SU-DHL-6 (cell line): ENCODE results near the gene EXOC2.

Source experiments
- H2AFZ ChIP-seq: fragments of 200-600 bp; sonication (generic); 2 replicates; pipeline ENCODE4 v1.6.1; 2014; ENCODE audit warnings: low read depth, mild to moderate bottlenecking, moderate library complexity, mixed read lengths, antibody characterized with exemption, low read length; ENCODE audit not compliant: severe bottlenecking
- H3F3A ChIP-seq: fragments of 200-600 bp; shearing (Covaris generic); 2 replicates; pipeline ENCODE4 v1.6.0; 2016; ENCODE audit warnings: antibody characterized with exemption, mild to moderate bottlenecking; ENCODE audit not compliant: insufficient read depth
- H3K27ac ChIP-seq: fragments of 200-600 bp; sonication (generic); 2 replicates; pipeline ENCODE4 v1.5.1; 2016; ENCODE audit warnings: low read depth, mild to moderate bottlenecking, low read length, moderate library complexity, mixed read lengths
- H3K27me3 ChIP-seq: fragments of 200-600 bp; sonication (generic), shearing (Covaris generic); 2 replicates; pipeline ENCODE4 v1.6.0; 2014; ENCODE audit warnings: mild to moderate bottlenecking, low read length
- H3K36me3 ChIP-seq: fragments of 200-600 bp; sonication (generic); 2 replicates; pipeline ENCODE4 v1.6.1; 2014; ENCODE audit warnings: mild to moderate bottlenecking, low read length, mixed read lengths
- H3K4me2 ChIP-seq: fragments of 300-600, 200-600 bp; shearing (Covaris generic), sonication (generic); 2 replicates; pipeline ENCODE4 v1.6.0; 2014; ENCODE audit warnings: low read length, low read depth, mild to moderate bottlenecking; ENCODE audit not compliant: poor library complexity, severe bottlenecking
- H3K4me3 ChIP-seq: fragments of 200-600 bp; sonication (generic); 2 replicates; pipeline ENCODE4 v1.5.1; 2014; ENCODE audit warnings: antibody characterized with exemption, low read length, mild to moderate bottlenecking, mixed read lengths; ENCODE audit not compliant: insufficient read depth, poor library complexity, severe bottlenecking
- H3K79me2 ChIP-seq: fragments of 200-600 bp; sonication (generic); 2 replicates; pipeline ENCODE4 v1.6.1; 2014; ENCODE audit warnings: mild to moderate bottlenecking, low read length, moderate library complexity; ENCODE audit not compliant: insufficient read depth
- H3K9ac ChIP-seq: fragments of 200-600 bp; sonication (generic); 2 replicates; pipeline ENCODE4 v1.7.0; 2014; ENCODE audit warnings: mild to moderate bottlenecking, low read length
- H3K9me2 ChIP-seq: fragments of 200-600 bp; sonication (generic); replicated peaks from 2 replicates; pipeline ENCODE4 v1.6.1; 2014; ENCODE audit warnings: low read length; ENCODE audit not compliant: insufficient read depth
- H3K9me3 ChIP-seq: fragments of 200-600 bp; sonication (generic); 2 replicates; pipeline ENCODE4 v1.6.1; 2014; ENCODE audit warnings: low read length, mixed read lengths; ENCODE audit not compliant: insufficient read depth
- H4K20me1 ChIP-seq: fragments of 200-600 bp; sonication (generic); 2 replicates; pipeline ENCODE4 v1.6.1; 2014; ENCODE audit warnings: low read depth, mild to moderate bottlenecking, antibody characterized with exemption, low read length, moderate library complexity, mixed read lengths
- CTCF ChIP-seq: fragments of 200-600 bp; sonication (generic); IDR thresholded peaks from one replicate; pipeline ENCODE4 v1.5.1; 2017; ENCODE audit warnings: antibody characterized with exemption, mild to moderate bottlenecking, low read length, moderate library complexity; ENCODE audit not compliant: insufficient read depth, poor library complexity, severe bottlenecking
- EZH2phosphoT487 ChIP-seq: fragments of 200-600 bp; sonication (generic), shearing (Covaris generic); conservative IDR thresholded peaks from 2 replicates; pipeline ENCODE4 v1.6.1; 2018; ENCODE audit warnings: mild to moderate bottlenecking, antibody characterized with exemption, low read length, moderate library complexity, mixed read lengths

The EXOC2 gene

GRCh38 chr6:621931-622330, 71.0 kb downstream of the EXOC2 start:
- no peaks in the 10 kb centered on the region for H3K27me3 ChIP-seq
- TF ChIP-seq EZH2phosphoT487 (no peak), CTCF (no peak)
- no peak overlapping the region for H2AFZ ChIP-seq
- no peak overlapping the region for H3K4me2 ChIP-seq
- no peaks in the 10 kb centered on the region for H3K79me2 ChIP-seq
- no peak overlapping the region for H3K4me3 ChIP-seq
- H3K36me3 ChIP-seq: no peaks in the 10 kb centered on the region
- no peaks in the 10 kb centered on the region for H3K9me3 ChIP-seq
- H3F3A ChIP-seq: no peaks in the 10 kb centered on the region
- no peak overlapping the region for H3K9ac ChIP-seq
- no peaks in the 10 kb centered on the region for H3K9me2 ChIP-seq
- peaks cover 3% of the 10 kb centered on the region; the same call in 1 of the 2 replicates for H4K20me1 ChIP-seq
- no peak overlapping the region for H3K27ac ChIP-seq

DNA sequence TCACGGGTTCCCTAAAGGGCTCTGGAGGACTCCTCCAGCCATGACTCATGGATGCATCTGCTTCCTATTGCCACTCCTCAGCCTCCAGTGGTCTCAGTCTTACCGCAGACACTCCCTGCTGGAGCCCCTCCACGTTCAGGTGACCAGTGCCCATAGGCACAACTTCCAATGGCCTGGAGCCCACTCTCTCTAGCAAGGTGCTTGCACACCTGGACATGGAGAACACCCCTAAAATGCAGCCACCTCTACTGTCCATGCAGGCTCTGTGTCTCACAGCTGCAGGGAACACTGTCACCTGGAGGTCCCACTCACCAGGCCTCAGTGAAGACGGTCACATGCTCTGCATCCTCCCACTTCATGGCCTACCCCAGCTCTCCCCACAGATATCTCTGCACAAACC, 72.0 kb downstream of the EXOC2 start:
- H3K27me3 ChIP-seq: no peaks in the 10 kb centered on the region

DNA sequence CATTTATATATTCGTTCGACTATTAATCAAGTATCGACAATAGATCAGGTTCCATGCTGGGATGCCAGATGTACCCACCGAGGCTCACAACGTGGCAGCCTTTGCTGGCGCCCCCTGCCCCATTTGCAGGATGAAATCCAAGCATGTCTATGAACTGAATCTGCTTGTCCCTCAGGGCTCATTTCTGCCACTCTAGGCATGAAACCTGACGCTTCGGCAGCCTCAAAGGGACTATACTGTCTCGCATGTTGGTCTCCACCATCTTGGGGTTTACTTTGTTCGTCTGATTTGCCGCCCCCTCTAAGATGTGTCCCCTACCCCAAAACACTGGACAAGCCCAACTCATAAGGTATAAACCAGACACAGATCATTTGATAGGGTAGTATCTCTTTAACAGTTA, 72.8 kb downstream of the EXOC2 start:
- H3K27me3 ChIP-seq: no peaks in the 10 kb centered on the region
- H2AFZ ChIP-seq: no peak overlapping the region
- H3K9ac ChIP-seq: no peak overlapping the region
- no peak for TF ChIP-seq EZH2phosphoT487
- TF ChIP-seq CTCF: no peak
- H3F3A ChIP-seq: no peaks in the 10 kb centered on the region
- no peak overlapping the region for H3K4me3 ChIP-seq
- H4K20me1 ChIP-seq: peaks cover 3% of the 10 kb centered on the region; the same call in 1 of the 2 replicates
- H3K4me2 ChIP-seq: no peak overlapping the region
- H3K36me3 ChIP-seq: no peaks in the 10 kb centered on the region
- no peak overlapping the region for H3K27ac ChIP-seq
- H3K79me2 ChIP-seq: no peaks in the 10 kb centered on the region
- H3K9me2 ChIP-seq: no peaks in the 10 kb centered on the region
- no peaks in the 10 kb centered on the region for H3K9me3 ChIP-seq

More for the DNA sequence above, 72.0 kb downstream of the EXOC2 start:
- no peak overlapping the region for H2AFZ ChIP-seq
- H3K9me3 ChIP-seq: no peaks in the 10 kb centered on the region
- no peak overlapping the region for H3K4me2 ChIP-seq
- peaks cover 3% of the 10 kb centered on the region; the same call in 1 of the 2 replicates for H4K20me1 ChIP-seq
- no peaks in the 10 kb centered on the region for H3K36me3 ChIP-seq
- no peaks in the 10 kb centered on the region for H3K9me2 ChIP-seq
- TF ChIP-seq CTCF (no peak), EZH2phosphoT487 (no peak)
- H3K9ac ChIP-seq: no peak overlapping the region
- no peaks in the 10 kb centered on the region for H3F3A ChIP-seq
- no peak overlapping the region for H3K4me3 ChIP-seq
- no peaks in the 10 kb centered on the region for H3K79me2 ChIP-seq
- no peak overlapping the region for H3K27ac ChIP-seq
